ENCODE measurements around the gene CSF1R.
"Not testable (repeated sequence)": the region's sequence is repeated elsewhere in the genome, so short reads cannot be mapped to it uniquely, and the experiment has no call there.

CSF1R gene

GRCh38 chr5:150101023-150101422 is 14.7 kb upstream of the CSF1R start:
- DNase-seq (ENCODE audit: insufficient read length, low spot score) (no peak), FAIRE-seq (no peak)
- no peak for TF ChIP-seq CTCF (IDR thresholded peaks at IDR 0.05; ENCODE audit: insufficient read depth, missing control alignments)

GRCh38 chr5:150097152-150097551 is 10.8 kb upstream of the CSF1R start:
- TF ChIP-seq CTCF (IDR thresholded peaks at IDR 0.05; ENCODE audit: insufficient read depth, missing control alignments), result no peak
- DNase-seq (ENCODE audit: insufficient read length, low spot score), result no peak
- no peak for FAIRE-seq

- FAIRE-seq, result no peak
- DNase-seq (ENCODE audit: insufficient read length, low spot score), result no peak
- TF ChIP-seq CTCF (IDR thresholded peaks at IDR 0.05; ENCODE audit: insufficient read depth, missing control alignments), result no peak
Measured at GRCh38 chr5:150092159-150092787, 5.9 kb upstream of the CSF1R start.

GRCh38 chr5:150085191-150085912 is 1.0 kb downstream of the CSF1R start:
- no peak for FAIRE-seq
- DNase-seq (ENCODE audit: insufficient read length, low spot score), result no peak
- no peak for TF ChIP-seq CTCF (IDR thresholded peaks at IDR 0.05; ENCODE audit: insufficient read depth, missing control alignments)

GRCh38 chr5:150084754-150085153 is 1.6 kb downstream of the CSF1R start:
- not testable (repeated sequence) for FAIRE-seq

GRCh38 chr5:150082889-150083288 is 3.5 kb downstream of the CSF1R start:
- no peak for TF ChIP-seq CTCF (IDR thresholded peaks at IDR 0.05; ENCODE audit: insufficient read depth, missing control alignments)
- DNase-seq (ENCODE audit: insufficient read length, low spot score) (no peak), FAIRE-seq (no peak)

More at GRCh38 chr5:150084754-150085153, 1.6 kb downstream of the CSF1R start:
- DNase-seq (ENCODE audit: insufficient read length, low spot score), result not testable (repeated sequence)

- DNase-seq (ENCODE audit: insufficient read length, low spot score) (no peak), FAIRE-seq (no peak)
- TF ChIP-seq CTCF (IDR thresholded peaks at IDR 0.05; ENCODE audit: insufficient read depth, missing control alignments), result no peak
Measured at GRCh38 chr5:150082374-150082773, 4.0 kb downstream of the CSF1R start.

Measured in D721Med (cell line).